ENCODE measurements around the gene FABP3. TPM values are rescaled to one million over a fixed set of nuclear protein-coding genes. Genes with fewer than 3 reads are reported as not detected.

The FABP3 gene
- polyA plus RNA-seq, 1 donor from 2014 or later: 7.1 TPM

GRCh38 chr1:31346785-31347184 is 26.1 kb downstream of the FABP3 start:
- Histone ChIP-seq H4K20me1 (ENCODE audit: insufficient read depth) (no peaks in the 10 kb centered on the region), H3K4me3 (ENCODE audit: low read length) (no peak overlapping the region), H2AFZ (ENCODE audit: low read depth, low read length) (no peak overlapping the region), H3K9me3 (ENCODE audit: low read length) (no peaks in the 10 kb centered on the region), H3K36me3 (ENCODE audit: insufficient read depth, low read length) (no peaks in the 10 kb centered on the region), H3K27me3 (ENCODE audit: insufficient read depth, low read depth, low read length) (no peaks in the 10 kb centered on the region), H3F3A (ENCODE audit: insufficient read depth, low read length, poor library complexity, severe bottlenecking) (no peaks in the 10 kb centered on the region), H3K9ac (ENCODE audit: low read length) (no peak overlapping the region), H3K9me2 (ENCODE audit: insufficient read depth, low read length) (no peaks in the 10 kb centered on the region), H3K27ac (ENCODE audit: low read length) (no peak overlapping the region), H3K4me2 (ENCODE audit: low read length) (no peak overlapping the region), H3K79me2 (replicated peaks; ENCODE audit: insufficient read depth, low read length) (no peaks in the 10 kb centered on the region)
- no peak for TF ChIP-seq REST (IDR thresholded peaks at IDR 0.05; ENCODE audit: borderline replicate concordance)
- TF ChIP-seq RAD21 (conservative IDR thresholded peaks at IDR 0.05): no peak
- TF ChIP-seq EZH2 (IDR thresholded peaks at IDR 0.05; ENCODE audit: borderline replicate concordance, insufficient read depth, low read length, poor library complexity, severe bottlenecking): no peak
- TF ChIP-seq EP300 (conservative IDR thresholded peaks at IDR 0.05; ENCODE audit: poor library complexity, severe bottlenecking): no peak

GRCh38 chr1:31345635-31346034 is 27.2 kb downstream of the FABP3 start:
- H3K36me3 ChIP-seq (ENCODE audit: insufficient read depth, low read length): no peaks in the 10 kb centered on the region
- no peaks in the 10 kb centered on the region for H3K27me3 ChIP-seq (ENCODE audit: insufficient read depth, low read depth, low read length)
- TF ChIP-seq RAD21 (conservative IDR thresholded peaks at IDR 0.05): no peak
- no peak for TF ChIP-seq TAF1 (IDR thresholded peaks at IDR 0.05; ENCODE audit: low read depth)
- no peak for TF ChIP-seq SMC3 (conservative IDR thresholded peaks at IDR 0.05; ENCODE audit: poor library complexity)
- TF ChIP-seq CTCF (IDR thresholded peaks at IDR 0.05; ENCODE audit: poor library complexity, severe bottlenecking): no peak
- TF ChIP-seq EZH2 (IDR thresholded peaks at IDR 0.05; ENCODE audit: borderline replicate concordance, insufficient read depth, low read length, poor library complexity, severe bottlenecking): no peak
- no peak for TF ChIP-seq EP300 (conservative IDR thresholded peaks at IDR 0.05; ENCODE audit: poor library complexity, severe bottlenecking)
- no peak for TF ChIP-seq MXI1 (conservative IDR thresholded peaks at IDR 0.05; ENCODE audit: poor library complexity, severe bottlenecking)
- H3K9me3 ChIP-seq (ENCODE audit: low read length): no peaks in the 10 kb centered on the region
- H3K9ac ChIP-seq (ENCODE audit: low read length): no peak overlapping the region
- no peak overlapping the region for H2AFZ ChIP-seq (ENCODE audit: low read depth, low read length)
- H3K9me2 ChIP-seq (ENCODE audit: insufficient read depth, low read length): no peaks in the 10 kb centered on the region
- no peak overlapping the region for H3K27ac ChIP-seq (ENCODE audit: low read length)
- no peaks in the 10 kb centered on the region for H3K79me2 ChIP-seq (replicated peaks; ENCODE audit: insufficient read depth, low read length)
- H3K4me2 ChIP-seq (ENCODE audit: low read length): no peak overlapping the region
- H3F3A ChIP-seq (ENCODE audit: insufficient read depth, low read length, poor library complexity, severe bottlenecking): no peaks in the 10 kb centered on the region
- H3K4me3 ChIP-seq (ENCODE audit: low read length): no peak overlapping the region
- H4K20me1 ChIP-seq (ENCODE audit: insufficient read depth): no peaks in the 10 kb centered on the region

- Histone ChIP-seq H3K27ac (ENCODE audit: low read length) (no peak overlapping the region), H3K4me2 (ENCODE audit: low read length) (no peak overlapping the region), H3K79me2 (replicated peaks; ENCODE audit: insufficient read depth, low read length) (no peaks in the 10 kb centered on the region), H3K4me3 (ENCODE audit: low read length) (no peak overlapping the region), H3K27me3 (ENCODE audit: insufficient read depth, low read depth, low read length) (no peaks in the 10 kb centered on the region), H2AFZ (ENCODE audit: low read depth, low read length) (no peak overlapping the region), H4K20me1 (ENCODE audit: insufficient read depth) (no peaks in the 10 kb centered on the region), H3K9me3 (ENCODE audit: low read length) (no peaks in the 10 kb centered on the region), H3K9me2 (ENCODE audit: insufficient read depth, low read length) (no peaks in the 10 kb centered on the region), H3K9ac (ENCODE audit: low read length) (no peak overlapping the region), H3F3A (ENCODE audit: insufficient read depth, low read length, poor library complexity, severe bottlenecking) (no peaks in the 10 kb centered on the region), H3K36me3 (ENCODE audit: insufficient read depth, low read length) (no peaks in the 10 kb centered on the region)
- TF ChIP-seq MXI1 (conservative IDR thresholded peaks at IDR 0.05; ENCODE audit: poor library complexity, severe bottlenecking) (no peak), EP300 (conservative IDR thresholded peaks at IDR 0.05; ENCODE audit: poor library complexity, severe bottlenecking) (no peak), EZH2 (IDR thresholded peaks at IDR 0.05; ENCODE audit: borderline replicate concordance, insufficient read depth, low read length, poor library complexity, severe bottlenecking) (no peak), SMC3 (conservative IDR thresholded peaks at IDR 0.05; ENCODE audit: poor library complexity) (no peak), RAD21 (conservative IDR thresholded peaks at IDR 0.05) (no peak), TAF1 (IDR thresholded peaks at IDR 0.05; ENCODE audit: low read depth) (no peak), POLR2AphosphoS5 (IDR thresholded peaks at IDR 0.05) (no peak), CTCF (IDR thresholded peaks at IDR 0.05; ENCODE audit: poor library complexity, severe bottlenecking) (no peak), REST (IDR thresholded peaks at IDR 0.05; ENCODE audit: borderline replicate concordance) (no peak)
Measured at GRCh38 chr1:31344503-31344902, 28.4 kb downstream of the FABP3 start.
